Activated CD8-positive, alpha-beta memory T cell treated with anti-CD3 and anti-CD28 coated beads for 36 hours (primary cell): ENCODE results near the gene ATP6V0E1. TPM values are rescaled to one million over a fixed set of nuclear protein-coding genes. Genes with fewer than 3 reads are reported as not detected.

Source experiments
- CTCF ChIA-PET: fragments of 350-600 bp; sonication (Branson Sonifier 250); formaldehyde crosslinking; loops from one replicate; lab custom pipeline; 2021; ENCODE audit warnings: antibody characterized with exemption; lab: Charles Lee
- POLR2A ChIA-PET: fragments of 350-600 bp; sonication (Branson Sonifier 250); formaldehyde crosslinking; loops from one replicate; lab custom pipeline; 2021; ENCODE audit warnings: antibody characterized with exemption; lab: Charles Lee
- total RNA-seq, 2 experiments: library from RNA; stranded (reverse); gene quantifications; one replicate each; pipeline ENCODE4 v1.2.3, GENCODE V29; 2021

ATP6V0E1 gene
- total RNA-seq, 2 experiments from 2014 or later = 155 TPM

DNA sequence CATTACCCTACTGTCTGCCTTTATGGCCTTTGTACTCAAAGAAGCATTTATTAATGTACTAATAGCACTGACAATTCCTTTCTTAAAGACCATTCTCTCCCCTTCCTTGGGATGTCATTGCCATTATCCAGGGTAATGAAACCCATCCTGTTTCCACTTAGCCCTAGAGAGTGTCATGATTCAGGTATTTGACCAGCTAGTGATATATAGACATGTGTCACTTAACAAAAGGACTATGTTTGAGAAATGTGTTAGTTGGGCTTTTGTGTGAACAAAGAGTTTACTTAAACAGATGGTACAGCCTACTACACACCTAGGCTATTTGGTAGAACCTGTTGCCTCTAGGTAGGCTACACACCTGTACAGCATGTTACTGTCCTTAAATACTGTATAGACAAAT, 2.0 kb downstream of the ATP6V0E1 start:
- CTCF ChIA-PET = no interaction called here
- POLR2A ChIA-PET = interaction anchor here (0.5 kb wide), 1 partner anchor 147 kb away, joined by 8 read pairs; no protein-coding TSS in a partner anchor

DNA sequence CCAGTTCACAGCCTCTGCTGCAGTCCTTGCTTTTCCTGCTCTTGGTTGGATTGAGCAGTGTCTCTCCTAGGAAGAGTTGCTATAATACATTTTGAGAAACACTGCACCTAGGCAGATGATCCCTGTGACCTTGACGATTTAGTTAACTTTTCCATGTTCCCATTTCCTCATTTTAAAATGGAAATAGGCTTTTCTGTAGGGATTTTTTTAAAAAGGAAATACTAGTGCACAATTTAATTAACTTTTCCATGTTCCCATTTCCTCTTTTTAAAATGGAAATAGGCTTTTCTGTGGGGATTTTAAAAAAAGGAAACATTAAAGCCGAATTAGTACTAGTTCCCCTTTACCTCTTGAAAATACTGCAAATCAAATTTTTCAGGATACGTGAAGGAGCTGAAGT, 4.7 kb downstream of the ATP6V0E1 start:
- CTCF ChIA-PET = no interaction called here
- POLR2A ChIA-PET = interaction anchor here (0.6 kb wide), 1 partner anchor 47 kb away, joined by 4 read pairs; no protein-coding TSS in a partner anchor

DNA sequence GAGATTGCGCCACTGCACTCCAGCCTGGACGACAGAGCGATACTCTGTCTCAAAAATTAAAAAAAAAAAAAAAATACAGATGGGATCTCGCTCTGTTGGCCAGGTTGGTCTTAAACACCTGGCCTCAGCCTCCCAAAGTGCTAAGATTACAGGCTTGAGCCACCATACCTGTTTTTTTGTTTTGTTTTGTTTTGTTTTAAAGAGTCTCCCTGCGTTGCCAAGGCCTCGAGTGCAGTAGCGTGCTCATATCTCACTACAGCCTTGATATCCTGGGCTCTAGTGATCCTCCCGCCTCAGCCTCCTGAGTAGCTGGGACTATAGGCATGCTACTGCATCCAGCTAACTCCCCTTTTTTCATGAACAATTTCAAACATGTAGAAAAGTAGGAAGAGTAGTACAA, 7.2 kb downstream of the ATP6V0E1 start:
- CTCF ChIA-PET = no interaction called here
- POLR2A ChIA-PET = no interaction called here

DNA sequence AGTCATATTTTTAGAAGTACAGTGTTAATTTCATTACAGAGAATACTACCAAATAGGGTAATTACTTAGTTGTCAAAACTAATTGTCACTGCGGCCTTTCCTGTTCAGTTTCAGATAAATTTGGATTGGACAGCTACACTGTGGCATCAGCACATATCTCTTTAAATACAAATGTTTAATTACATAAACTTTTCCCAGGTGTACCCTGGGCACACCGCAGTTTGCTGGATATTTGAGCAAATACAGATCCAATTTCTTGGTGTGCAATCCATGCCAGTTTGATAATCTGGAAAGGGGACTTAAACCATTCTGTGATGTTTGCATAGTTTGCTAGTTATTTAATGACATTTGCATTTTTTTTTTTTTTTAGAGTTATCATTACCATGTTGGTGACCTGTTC, 10.8 kb downstream of the ATP6V0E1 start:
- ChIA-PET CTCF (interaction anchor here (0.6 to 1.6 kb wide), 2 partner anchors 11 to 745 kb away, joined by 4 to 5 read pairs; partner anchors contain the start of gene ATP6V0E1), POLR2A (interaction anchor here (2.2 kb wide), 1 partner anchor 11 kb away, joined by 12 read pairs; the partner anchor contains the start of gene ATP6V0E1)

DNA sequence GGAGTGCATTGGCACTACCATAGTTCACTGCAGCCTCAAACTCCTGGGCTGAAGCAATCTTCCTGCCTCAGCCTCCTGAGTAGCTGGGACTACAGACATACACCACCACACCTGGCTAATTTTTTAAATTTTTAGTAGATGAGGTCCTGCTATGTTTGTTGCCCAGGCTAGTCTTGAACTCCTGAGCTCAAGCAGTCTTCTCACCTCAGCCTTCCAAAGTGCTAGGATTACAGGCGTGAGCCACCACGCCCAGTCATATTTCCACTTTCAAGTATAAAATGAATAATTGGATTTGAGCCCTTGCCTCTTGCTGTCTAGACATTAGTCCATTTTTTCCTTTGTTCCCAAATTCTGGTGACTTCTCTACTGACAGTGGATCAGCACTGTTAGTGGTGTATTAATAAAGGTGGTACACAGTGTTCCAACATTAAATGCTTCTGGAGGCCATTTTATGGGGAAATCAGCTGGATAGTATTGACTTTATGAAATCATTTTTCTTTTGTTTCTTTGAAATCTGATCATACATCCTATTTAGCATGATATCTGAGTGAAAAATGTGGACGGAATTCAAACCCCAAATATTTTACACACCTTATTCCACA, 15.9 kb downstream of the ATP6V0E1 start:
- ChIA-PET POLR2A (no interaction called here), CTCF (interaction anchor here (0.6 kb wide), 1 partner anchor 35 kb away, joined by 3 read pairs; no protein-coding TSS in a partner anchor)

DNA sequence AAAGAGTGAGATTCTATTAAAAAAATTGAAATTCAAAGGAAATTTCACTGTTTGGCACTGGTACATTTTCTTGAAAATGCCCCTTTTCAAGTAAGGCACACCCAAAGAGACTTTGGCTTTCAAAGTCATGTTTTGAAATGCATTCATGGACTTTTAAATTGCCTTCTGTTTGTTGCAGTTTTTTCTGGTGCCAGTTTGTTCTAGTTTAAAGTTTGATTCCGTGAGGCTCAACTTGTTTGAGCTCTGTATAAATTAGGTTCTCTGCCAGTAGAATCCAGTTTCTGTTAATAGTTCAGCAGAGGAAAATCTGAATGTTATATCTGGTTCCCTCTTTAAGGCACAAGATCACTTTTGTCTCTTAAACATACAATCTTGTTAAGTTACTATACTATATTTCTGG, 16.4 kb downstream of the ATP6V0E1 start:
- CTCF ChIA-PET = interaction anchor here (0.6 kb wide), 1 partner anchor 34 kb away, joined by 3 read pairs; no protein-coding TSS in a partner anchor
- POLR2A ChIA-PET = no interaction called here

DNA sequence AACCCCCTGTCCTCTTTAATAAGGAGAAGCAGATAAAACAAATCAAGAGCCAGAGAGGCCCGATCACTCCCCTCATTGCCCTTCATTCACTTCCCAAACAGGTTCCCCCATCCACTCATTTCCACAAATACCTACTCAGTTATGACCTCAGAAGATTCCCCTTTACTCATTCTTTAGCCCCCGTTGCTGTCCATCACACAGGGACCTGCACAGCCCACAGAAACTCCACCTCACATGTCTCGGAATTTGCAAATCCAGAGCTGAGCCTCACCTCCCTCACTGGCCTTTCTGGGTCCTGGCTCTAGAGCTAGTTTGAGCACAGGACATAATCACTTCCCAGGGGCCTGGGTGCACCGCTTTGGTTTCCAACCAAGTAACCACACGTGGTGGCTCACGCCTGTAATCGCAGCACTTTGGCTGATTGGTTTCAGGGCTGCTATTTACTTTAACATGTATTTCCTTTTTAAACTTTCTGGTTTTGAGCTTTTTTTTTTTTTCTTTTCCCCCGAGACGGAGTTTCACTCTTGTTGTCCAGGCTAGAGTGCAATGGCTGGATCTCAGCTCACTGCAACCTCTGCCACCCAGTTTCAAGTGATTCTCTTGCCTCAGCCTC, 17.8 kb downstream of the ATP6V0E1 start:
- ChIA-PET POLR2A (interaction anchor here (0.8 kb wide), 1 partner anchor 18 kb away, joined by 3 read pairs; the partner anchor contains the start of gene ATP6V0E1), CTCF (interaction anchor here (1.3 kb wide), 1 partner anchor 34 kb away, joined by 3 read pairs; no protein-coding TSS in a partner anchor)

DNA sequence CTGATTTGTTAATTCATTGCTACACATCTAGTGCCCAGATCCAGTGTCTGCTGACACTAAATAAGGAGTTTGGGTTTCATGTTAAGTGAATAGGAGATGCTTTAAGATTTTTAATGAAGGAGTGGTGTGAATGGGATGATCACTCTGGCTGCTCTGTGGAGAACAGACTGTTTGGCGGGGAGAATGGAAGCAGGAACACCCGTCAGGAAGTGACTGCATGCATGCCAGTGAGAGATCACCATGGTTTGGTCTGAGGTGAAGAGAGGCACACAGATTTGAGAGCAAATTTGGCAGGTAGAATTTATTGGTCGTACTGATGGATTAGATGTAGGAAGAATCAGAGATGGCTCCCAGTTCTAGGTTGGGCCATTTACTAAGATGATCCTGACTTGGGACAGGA, 19.8 kb downstream of the ATP6V0E1 start:
- POLR2A ChIA-PET = no interaction called here
- CTCF ChIA-PET = no interaction called here

DNA sequence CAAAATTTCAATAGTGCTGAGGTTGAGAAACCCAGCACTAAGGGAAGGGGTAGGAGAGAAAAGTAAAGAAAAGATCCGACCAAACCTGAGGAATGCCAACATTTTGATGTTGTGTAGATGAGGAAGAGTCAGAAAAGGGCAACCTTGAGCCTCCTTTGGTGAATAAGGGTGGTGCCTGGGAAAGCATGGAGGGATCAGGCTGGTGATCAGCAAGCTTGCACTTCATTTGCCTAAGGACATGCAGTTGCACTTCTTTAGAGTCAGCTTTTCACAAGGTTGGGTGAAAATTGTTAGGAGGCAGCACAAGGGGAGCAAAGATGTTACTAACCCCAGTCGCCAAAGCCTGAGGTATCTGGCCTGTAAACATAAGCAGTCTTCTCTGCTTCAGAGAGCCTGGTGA, 20.4 kb downstream of the ATP6V0E1 start:
- POLR2A ChIA-PET = no interaction called here
- CTCF ChIA-PET = interaction anchor here (0.8 to 0.9 kb wide), 2 partner anchors 20 to 22 kb away, joined by 3 to 4 read pairs; partner anchors contain the start of gene ATP6V0E1

DNA sequence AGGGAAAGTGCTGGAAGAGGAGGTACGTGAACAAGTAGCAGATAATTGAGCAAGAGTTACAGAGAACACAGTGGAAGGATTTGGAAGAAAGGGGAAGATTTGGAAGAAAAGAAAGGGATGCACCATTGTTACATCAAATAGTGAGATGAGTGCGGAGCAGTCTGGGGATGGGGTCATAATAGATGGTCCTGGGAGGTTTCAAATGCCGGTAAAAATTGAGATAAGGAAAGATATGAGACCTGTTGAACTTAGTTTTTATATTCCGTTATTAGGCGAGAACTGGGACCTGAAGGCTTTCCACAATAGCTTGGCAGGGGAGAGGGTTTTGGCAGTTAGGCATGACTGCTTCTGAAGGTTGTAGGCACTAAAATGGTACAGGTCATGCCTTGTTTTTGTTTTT, 20.9 kb downstream of the ATP6V0E1 start:
- ChIA-PET POLR2A (no interaction called here), CTCF (interaction anchor here (0.8 to 0.9 kb wide), 2 partner anchors 21 to 23 kb away, joined by 3 to 4 read pairs; partner anchors contain the start of gene ATP6V0E1)

DNA sequence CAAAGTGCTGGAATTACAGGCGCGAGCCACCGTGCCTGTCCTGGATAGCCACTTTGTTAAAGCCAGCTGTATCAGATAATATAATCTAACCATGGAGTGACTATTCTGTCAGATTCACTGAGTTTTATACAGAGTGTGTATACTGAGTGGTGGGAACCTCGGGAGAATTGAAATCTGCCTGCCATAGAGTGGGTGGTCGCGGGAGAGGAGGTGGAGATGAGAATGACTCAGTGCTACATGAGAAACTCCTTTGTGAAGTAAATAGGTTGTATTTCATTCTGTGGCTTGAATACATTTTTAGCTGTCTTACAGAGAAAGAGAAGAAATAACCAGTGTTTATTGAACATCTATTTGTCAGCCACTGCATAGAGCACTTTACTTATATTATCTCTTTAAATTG, 26.4 kb downstream of the ATP6V0E1 start:
- ChIA-PET CTCF (interaction anchor here (1.3 kb wide), 1 partner anchor 12 kb away, joined by 5 read pairs; no protein-coding TSS in a partner anchor), POLR2A (no interaction called here)

DNA sequence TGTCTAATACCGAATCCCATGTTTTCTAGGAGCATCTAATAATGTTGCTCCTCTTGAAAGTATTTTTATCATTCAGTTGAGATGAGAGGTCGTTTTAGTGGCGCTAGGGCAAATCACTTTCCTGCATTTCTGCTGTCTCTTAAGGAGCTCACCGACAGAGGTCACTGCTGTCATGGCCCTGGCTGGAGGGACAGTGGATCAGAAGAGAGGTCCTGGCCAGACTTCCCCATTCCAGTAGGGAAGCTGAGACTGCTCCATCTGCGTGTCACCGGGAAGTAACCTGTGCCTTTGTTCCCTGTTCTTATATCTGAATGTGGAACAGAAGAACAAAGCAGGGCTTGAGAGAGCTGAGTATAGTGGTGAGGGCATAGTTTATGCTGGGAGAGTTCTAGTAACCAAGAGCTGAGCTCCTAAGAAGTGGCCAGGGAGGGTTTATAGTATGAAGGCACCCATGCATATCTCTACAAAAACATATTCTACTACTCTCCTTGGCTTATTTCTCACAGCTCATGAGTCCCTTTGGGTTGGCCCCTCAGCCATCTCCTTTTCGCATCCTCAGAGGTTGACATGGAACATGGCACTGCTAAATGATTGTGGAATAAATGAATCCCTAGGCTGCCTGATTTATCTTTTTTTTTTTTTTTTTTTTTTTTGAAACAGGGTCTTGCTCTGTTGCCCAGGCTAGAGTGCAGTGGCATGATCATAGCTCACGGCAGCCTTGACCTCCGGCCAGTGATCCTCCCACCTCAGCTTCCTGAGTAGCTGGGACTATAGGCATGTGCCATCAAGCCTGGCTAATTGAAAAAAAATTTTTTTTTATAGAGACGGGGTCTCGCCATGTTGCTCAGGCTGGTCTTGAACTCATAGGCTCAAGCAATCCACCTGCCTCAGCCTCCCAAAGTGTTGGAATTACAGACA, 27.2 kb downstream of the ATP6V0E1 start:
- ChIA-PET CTCF (interaction anchor here (1.0 to 1.3 kb wide), 2 partner anchors 13 to 24 kb away, joined by 3 to 5 read pairs; no protein-coding TSS in a partner anchor), POLR2A (no interaction called here)

DNA sequence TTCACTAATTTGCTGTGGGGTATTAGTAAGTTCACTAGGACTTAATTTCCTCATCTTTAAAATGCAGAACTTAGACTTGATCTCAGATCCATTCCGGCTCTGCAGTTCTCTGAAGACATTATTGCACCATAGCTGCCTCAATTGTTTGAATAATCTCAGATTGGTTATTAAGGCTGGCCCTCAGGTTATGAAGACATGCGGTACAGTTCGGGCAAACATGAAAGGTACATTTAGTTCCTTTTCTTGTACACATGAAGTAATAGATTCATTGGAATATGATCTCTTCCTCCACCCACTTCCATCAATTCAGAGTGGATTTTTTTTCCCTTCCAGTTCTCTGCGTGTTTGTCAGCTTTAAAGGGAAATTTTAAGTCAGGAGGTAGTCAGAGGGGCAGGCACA, 28.0 kb downstream of the ATP6V0E1 start:
- POLR2A ChIA-PET = interaction anchor here (0.7 kb wide), 1 partner anchor 82 kb away, joined by 4 read pairs; no protein-coding TSS in a partner anchor
- CTCF ChIA-PET = interaction anchor here (1.5 kb wide), 1 partner anchor 14 kb away, joined by 5 read pairs; no protein-coding TSS in a partner anchor

DNA sequence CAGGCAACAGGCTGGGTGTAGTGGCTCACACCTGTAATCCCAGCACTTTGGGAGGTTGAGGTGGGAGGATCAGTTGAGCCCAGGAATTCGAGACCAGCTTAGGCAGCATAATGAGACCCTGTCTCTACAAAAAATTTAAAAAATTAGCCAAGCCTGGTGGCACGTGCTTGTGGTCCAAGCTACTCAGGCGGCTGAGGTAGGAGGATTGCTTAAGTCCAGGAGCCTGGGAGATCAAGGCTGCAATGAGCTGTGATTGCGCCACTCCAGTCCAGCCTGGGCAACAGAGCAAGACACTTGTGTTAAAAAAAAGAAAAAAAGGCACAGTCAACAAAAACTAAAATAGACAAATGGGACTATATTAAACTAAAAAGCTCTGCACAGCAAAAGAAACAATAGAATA, 29.3 kb downstream of the ATP6V0E1 start:
- ChIA-PET CTCF (interaction anchor here (1.0 to 1.5 kb wide), 2 partner anchors 13 to 15 kb away, joined by 3 to 5 read pairs; no protein-coding TSS in a partner anchor), POLR2A (no interaction called here)

DNA sequence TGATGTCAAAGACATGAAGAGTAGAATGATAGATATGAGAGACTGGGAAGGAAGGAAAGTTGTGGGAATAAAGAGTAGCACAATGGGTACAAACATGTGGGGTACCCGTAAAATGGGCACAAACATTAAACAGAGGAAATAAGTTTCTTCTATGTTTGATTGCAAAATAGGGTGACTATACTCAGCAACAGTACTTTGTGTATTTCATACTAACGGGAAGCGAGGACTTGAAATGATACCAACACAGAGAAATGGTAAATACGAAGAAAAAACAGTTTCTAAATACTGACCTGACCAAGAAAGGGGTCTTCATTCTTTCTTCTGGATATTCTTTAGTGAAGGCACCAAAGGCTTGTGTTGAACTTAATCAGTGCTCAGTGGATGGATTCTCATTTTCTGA, 31.1 kb downstream of the ATP6V0E1 start:
- ChIA-PET CTCF (interaction anchor here (0.6 kb wide), 1 partner anchor 46 kb away, joined by 4 read pairs; no protein-coding TSS in a partner anchor), POLR2A (no interaction called here)

DNA sequence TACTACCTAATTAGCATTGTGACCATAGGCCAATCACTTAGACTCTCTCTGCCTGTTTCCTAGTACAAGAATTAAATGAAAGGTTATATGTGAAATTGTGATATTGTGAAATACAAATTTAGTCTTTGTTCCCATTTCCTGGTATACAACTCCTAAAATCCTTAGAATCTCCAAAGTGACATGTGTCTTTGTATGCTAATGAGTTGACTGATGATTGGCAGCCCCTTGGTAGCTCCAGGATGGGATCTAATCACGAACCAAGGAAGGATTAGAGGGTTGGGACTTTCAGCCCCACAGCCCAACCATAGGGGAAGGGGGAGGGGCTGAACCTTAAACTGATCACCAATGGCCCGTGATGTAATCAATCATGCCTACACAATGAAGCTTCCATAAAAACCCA, 31.6 kb downstream of the ATP6V0E1 start:
- ChIA-PET POLR2A (no interaction called here), CTCF (no interaction called here)

DNA sequence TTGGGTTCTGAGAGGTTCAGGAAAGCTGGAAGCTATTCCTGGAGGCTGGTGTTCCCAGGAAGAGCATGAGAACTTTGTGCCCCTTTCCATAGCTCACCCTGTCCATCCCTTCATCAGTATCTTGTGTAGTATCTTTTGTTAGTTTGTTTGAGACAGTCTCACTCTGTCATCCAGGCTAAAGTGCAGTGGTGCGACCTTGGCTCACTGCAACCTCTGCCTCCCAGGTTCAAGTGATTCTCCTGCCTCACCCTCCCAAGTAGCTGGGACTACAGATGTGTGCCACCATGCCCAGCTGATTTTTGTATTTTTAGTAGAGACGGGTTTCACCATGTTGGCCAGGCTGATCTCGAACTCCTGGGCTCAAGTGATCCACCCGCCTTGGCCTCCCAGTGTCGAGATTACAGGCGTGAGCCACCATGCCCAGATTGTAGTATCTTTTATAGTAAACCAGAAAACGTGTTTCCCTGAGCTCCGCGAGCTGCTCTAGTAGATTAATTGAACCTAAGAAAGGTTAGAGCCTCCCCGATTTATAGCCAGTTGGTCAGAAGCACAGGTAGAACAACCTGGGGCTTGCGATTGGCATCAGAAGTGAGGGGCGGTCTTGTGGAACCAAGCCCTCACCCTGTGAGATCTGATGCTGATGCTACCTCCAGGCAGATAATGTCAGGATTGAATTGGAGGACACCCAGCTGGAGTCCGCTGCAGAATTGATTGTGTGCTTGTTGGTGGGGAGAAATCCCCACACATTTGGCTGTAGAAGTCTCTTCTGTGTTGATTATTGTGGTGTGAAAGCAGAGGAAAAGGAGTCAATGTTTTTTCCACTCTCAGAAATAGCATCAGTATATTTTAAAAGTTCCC, 32.3 kb downstream of the ATP6V0E1 start:
- CTCF ChIA-PET = interaction anchor here (1.4 kb wide), 1 partner anchor 31 kb away, joined by 4 read pairs; no protein-coding TSS in a partner anchor

DNA sequence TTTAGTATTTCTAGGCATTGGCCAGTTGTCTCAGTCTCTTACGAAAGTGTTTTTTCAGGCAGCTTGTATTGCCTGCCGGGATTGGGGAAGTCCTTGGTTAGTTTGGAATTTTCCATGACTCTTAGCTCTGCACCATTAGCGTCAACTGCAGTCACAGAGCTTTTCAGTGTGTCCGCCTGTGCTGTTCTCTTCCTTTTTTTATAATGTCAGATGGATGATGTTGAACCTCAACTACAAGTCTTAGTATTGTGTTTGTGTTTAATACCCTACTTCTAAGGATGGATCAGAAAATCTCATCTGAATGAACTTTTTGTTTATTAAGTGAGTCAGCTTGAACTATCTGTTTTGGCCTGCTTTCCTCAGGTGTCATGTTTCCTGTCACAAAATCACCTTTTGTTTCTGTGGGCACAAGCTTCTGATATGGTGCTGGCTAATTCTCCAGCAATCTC, 33.1 kb downstream of the ATP6V0E1 start:
- POLR2A ChIA-PET = no interaction called here
- CTCF ChIA-PET = interaction anchor here (1.4 kb wide), 1 partner anchor 32 kb away, joined by 4 read pairs; no protein-coding TSS in a partner anchor

More for the DNA sequence above, 32.3 kb downstream of the ATP6V0E1 start:
- POLR2A ChIA-PET = no interaction called here
